GM12873 (cell line): ENCODE results near the gene ETV7.
A peak's percentile ranks its signal among the peaks of the same experiment; 100 is the strongest.

Experiments used
- TF ChIP-seq, protein P1 (sequence below): IDR thresholded peaks from 2 replicates; pipeline ENCODE4 v1.5.1; 2012; ENCODE audit warnings: low read depth, mild to moderate bottlenecking, moderate library complexity, low read length, control low read depth; ENCODE audit not compliant: insufficient read depth; ENCODE audit errors: missing control alignments

Gene ETV7

DNA sequence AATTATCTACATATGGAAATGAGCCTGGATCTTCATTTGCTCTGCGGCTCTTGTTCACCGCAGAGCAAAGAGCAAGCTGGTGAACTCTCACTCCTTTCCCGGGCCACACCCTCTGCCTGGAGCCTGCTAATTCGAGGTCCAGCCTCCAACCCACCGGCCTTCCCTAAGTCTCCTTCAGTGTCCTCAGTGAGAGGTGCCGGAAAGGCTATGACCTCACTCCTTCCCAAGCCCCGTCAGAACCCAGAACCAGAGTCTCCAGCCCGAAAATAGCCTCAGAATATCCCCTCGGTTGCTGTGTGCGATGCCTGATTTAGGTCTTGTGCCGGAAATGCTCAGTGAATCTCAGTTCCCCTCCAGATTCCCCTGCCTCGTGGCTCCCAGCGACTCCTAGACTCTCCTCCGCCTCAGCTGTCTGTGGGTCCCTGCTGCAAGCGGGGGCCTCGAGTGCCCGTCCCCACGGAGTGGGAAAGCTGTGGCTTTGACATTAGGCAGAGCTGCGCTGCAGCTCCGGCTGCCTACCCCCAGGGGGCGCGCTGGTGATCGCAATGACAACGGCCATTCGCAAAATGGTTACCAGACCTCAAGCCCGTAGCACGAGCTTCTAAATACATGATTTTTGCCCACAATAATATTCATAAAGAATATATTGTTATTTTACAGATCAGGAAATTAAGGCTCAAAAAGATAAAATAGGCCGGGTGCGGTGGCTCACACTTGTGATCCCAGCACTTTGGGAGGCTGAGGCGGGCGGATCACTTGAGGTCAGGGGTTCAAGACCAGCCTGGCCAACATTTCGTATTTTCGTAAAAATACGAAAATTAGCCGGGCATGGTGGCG lies 46.6 kb downstream of the ETV7 start:
- TF ChIP-seq, protein P1, sequence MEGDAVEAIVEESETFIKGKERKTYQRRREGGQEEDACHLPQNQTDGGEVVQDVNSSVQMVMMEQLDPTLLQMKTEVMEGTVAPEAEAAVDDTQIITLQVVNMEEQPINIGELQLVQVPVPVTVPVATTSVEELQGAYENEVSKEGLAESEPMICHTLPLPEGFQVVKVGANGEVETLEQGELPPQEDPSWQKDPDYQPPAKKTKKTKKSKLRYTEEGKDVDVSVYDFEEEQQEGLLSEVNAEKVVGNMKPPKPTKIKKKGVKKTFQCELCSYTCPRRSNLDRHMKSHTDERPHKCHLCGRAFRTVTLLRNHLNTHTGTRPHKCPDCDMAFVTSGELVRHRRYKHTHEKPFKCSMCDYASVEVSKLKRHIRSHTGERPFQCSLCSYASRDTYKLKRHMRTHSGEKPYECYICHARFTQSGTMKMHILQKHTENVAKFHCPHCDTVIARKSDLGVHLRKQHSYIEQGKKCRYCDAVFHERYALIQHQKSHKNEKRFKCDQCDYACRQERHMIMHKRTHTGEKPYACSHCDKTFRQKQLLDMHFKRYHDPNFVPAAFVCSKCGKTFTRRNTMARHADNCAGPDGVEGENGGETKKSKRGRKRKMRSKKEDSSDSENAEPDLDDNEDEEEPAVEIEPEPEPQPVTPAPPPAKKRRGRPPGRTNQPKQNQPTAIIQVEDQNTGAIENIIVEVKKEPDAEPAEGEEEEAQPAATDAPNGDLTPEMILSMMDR: peak; percentile 99

DNA sequence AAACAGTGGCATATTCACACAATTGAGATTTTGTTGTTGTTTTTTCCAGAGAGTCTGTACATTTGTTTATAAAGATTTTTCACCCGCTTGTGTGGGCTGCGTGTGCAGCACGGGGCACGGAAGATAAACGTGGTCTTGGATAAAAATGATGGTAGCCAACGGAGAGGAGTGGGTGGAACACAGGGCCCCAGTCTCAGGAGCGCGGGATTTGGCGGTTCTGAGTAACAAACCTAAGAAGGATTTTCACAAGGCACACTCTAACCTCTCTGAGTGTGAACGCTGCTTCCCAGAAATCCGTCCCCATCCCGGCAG lies 47.2 kb downstream of the ETV7 start:
- TF ChIP-seq, protein P1: no peak

DNA sequence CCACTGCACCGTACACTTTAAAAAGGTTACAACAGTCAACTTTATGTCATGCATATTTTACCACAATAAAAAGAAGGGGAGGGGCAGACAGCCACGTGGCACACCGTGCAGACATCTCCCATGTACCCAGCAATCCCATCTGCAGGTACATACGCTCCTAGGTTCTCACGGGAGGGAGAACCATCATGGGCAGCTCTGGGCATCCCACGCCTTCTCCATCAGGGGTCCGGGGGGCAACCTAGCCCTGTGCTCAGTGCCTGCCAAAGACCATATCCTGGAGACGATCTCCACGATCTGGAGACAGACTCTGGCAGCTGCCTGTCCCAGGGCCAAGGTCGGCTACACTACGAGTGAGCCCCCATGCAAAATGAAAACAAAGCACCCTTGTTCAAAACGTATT lies 48.3 kb downstream of the ETV7 start:
- TF ChIP-seq, protein P1: no peak

DNA sequence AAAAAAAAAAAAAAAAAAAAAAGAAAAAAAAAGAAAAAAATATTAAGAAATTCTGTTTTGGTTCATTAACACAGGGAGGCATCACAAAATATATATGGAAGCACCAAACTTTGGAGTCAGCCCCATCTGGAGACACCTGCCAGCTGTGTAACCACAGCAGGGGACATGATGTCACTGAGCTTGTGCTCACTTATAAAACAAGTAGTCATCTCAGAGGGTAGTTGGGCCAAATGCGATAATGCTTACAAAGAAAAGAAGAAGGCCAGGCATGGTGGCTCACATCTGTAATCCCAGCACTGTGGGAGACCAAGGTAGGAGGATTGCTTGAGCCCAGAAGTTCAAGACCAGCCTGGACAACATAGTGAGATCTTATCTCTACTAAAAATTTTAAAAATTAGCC lies 49.7 kb downstream of the ETV7 start:
- TF ChIP-seq, protein P1: no peak

DNA sequence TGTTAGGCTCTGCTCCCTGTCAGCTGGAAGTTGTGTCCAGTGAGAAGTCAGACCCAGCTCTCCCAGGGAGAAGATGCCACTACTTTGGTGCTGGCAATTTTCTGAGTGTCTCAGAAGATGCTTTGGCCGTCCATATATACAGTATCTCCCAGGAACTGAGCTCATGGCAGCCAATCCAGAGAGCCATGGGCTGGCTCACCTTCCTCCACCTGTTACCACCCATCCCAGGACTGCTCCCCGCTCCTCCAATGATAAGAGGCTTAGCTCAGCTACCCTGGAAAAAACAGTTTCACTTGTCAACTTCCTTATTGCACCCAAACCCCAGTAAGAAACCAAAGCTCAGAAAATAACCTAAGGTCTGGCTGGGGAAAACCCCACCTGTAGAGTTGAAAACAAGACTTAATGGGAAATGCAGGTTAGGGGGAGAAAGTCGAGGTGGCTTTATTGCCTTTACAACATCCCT lies 50.7 kb downstream of the ETV7 start, which contains the start of gene BNIP5:
Gene BNIP5 (minus strand): TSS at position 110 of the 463 bp plus-strand sequence. CDS start 6,198 bp downstream, outside the sequence.
- TF ChIP-seq, protein P1: no peak

DNA sequence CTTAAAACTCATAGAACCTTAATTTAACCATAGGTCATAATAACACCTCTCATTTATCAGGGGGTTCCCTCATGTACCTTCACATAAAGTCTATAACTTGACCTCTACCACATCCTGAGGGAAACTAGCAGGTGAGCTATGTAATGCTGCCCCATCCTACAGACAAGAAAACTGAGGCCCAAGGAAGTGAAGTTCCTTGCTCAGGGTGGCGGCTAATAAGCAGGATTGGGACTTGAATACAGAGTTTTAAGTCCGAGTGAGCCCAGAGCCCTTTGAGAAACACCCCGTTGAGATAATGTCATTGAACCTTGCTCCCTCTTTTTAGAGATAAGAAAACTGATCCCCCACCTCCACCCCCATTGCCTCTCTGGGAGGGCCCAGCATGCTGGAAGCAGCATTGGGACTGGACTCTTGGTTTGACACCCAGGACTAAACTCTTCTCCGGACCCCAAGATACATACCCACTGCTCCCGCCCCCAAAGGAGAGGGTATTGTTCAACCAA lies 51.2 kb downstream of the ETV7 start:
- TF ChIP-seq, protein P1: no peak

DNA sequence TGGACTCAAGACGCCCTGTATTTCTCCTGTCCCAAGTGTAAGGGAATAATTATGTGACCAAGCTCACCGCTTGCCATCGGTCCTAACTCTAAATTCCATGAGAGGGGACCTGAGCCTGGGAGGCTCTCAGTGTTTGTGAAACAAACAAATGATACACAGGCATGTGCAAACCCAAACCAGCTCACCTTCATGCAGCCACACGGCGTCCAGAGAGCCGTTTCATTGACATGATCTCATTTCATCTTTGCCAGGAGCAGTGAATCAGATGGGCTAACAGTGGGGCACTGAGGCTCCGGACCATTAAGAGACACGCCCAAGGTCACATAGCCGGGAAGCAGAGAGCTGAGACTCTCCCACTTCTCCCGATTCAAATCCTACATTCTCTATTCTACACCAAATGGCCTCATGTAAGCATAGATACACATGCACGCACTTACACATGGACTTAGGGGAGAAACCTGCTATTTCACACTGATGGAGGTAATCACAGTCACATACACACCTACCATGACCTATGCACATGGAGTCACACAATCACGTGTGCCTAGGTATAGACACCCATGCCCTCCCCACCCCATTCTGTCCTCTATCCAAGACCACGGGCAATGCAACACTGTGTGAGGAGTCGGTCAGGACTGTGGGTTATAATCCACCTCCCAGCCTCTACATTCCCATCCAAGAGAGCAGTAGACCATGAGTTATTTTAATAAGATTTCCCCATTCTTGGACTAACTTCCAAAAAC lies 51.8 kb downstream of the ETV7 start:
- TF ChIP-seq, protein P1: no peak
